Hepatocyte (in vitro differentiated cells): ENCODE results near the gene LIPF. TPM values are rescaled to one million over a fixed set of nuclear protein-coding genes. Genes with fewer than 3 reads are reported as not detected.
"Not testable (repeated sequence)": the region's sequence is repeated elsewhere in the genome, so short reads cannot be mapped to it uniquely, and the experiment has no call there.

Source experiments
- DNase-seq: peaks from one replicate; pipeline ENCODE4 v3.0.0-alpha.2; 2016; ENCODE audit warnings: low spot score
- H2AFZ ChIP-seq: fragments of 200-600 bp; sonication (generic); 2 replicates; pipeline ENCODE4 v1.6.0; 2016; ENCODE audit warnings: antibody characterized with exemption, mild to moderate bottlenecking
- H3K27ac ChIP-seq: fragments of 200-600 bp; sonication (generic); 2 replicates; pipeline ENCODE4 v1.5.1; 2016; ENCODE audit warnings: mild to moderate bottlenecking
- H3K27me3 ChIP-seq: fragments of 200-600 bp; sonication (generic); 2 replicates; pipeline ENCODE4 v1.6.1; 2016
- H3K36me3 ChIP-seq: fragments of 200-600 bp; sonication (generic); replicated peaks from 2 replicates; pipeline ENCODE4 v1.5.1; 2016; ENCODE audit warnings: low read depth; ENCODE audit not compliant: insufficient read depth
- H3K4me1 ChIP-seq: fragments of 200-600 bp; sonication (generic); 2 replicates; pipeline ENCODE4 v1.5.1; 2016; ENCODE audit warnings: mild to moderate bottlenecking, moderate library complexity; ENCODE audit not compliant: insufficient read depth
- H3K4me2 ChIP-seq: fragments of 200-600 bp; sonication (generic); 2 replicates; pipeline ENCODE4 v1.6.0; 2016
- H3K4me3 ChIP-seq: fragments of 200-600 bp; sonication (generic); 2 replicates; pipeline ENCODE4 v1.5.1; 2016; ENCODE audit warnings: mild to moderate bottlenecking
- H3K79me2 ChIP-seq: fragments of 200-600 bp; sonication (generic); 2 replicates; pipeline ENCODE4 v1.6.0; 2017; ENCODE audit warnings: mild to moderate bottlenecking
- H3K9me2 ChIP-seq: fragments of 200-600 bp; sonication (generic); replicated peaks from 2 replicates; pipeline ENCODE4 v1.6.0; 2017; ENCODE audit warnings: mild to moderate bottlenecking; ENCODE audit not compliant: insufficient read depth
- H3K9me3 ChIP-seq: fragments of 200-600 bp; sonication (generic); 2 replicates; pipeline ENCODE4 v1.5.1; 2016; ENCODE audit warnings: low read depth, mild to moderate bottlenecking
- H4K20me1 ChIP-seq: fragments of 200-600 bp; sonication (generic); 2 replicates; pipeline ENCODE4 v1.6.0; 2016; ENCODE audit warnings: mild to moderate bottlenecking; ENCODE audit not compliant: insufficient read depth, poor library complexity, severe bottlenecking
- CTCF ChIP-seq: fragments of 200-600 bp; sonication (generic); IDR thresholded peaks from 2 replicates; pipeline ENCODE4 v1.5.1; 2016; ENCODE audit warnings: antibody characterized with exemption, mild to moderate bottlenecking; ENCODE audit not compliant: poor library complexity
- EZH2 ChIP-seq: fragments of 200-600 bp; sonication (generic); IDR thresholded peaks from 2 replicates; pipeline ENCODE4 v1.6.1; 2016; ENCODE audit warnings: antibody characterized with exemption, mild to moderate bottlenecking, borderline replicate concordance
- EZH2phosphoT487 ChIP-seq: fragments of 200-600 bp; sonication (generic); IDR thresholded peaks from one replicate; pipeline ENCODE4 v1.6.1; 2018; ENCODE audit warnings: antibody characterized with exemption, mild to moderate bottlenecking, low read depth, moderate library complexity; ENCODE audit not compliant: unreplicated experiment, severe bottlenecking
- WGBS: methylation state at CpG from one replicate; pipeline ENCODE4 v1.1.6; 2016; ENCODE audit warnings: low lambda C conversion rate; ENCODE audit errors: missing lambda C conversion rate; 5-methylcytosine and 5-hydroxymethylcytosine counted together
- polyA plus RNA-seq: library from polyadenylated mRNA; unstranded; fragments of >200 nt; fragmentation: Nextera tagmentation; extraction: Ambion mirVana; gene quantifications from 2 replicates; pipeline ENCODE4 v1.2.1, GENCODE V29; 2016
- total RNA-seq: library from RNA; depleted of rRNA; stranded (reverse); fragments of >200 nt; gene quantifications from 2 replicates; pipeline ENCODE4 v1.2.3, GENCODE V29; 2014

LIPF gene
- total and polyA plus RNA-seq, 2 experiments from 2014 or later, result 1.1 TPM; not detected in 1

- 47% methylated on average over 4 of the region's 4 CpGs for WGBS
- peak overlapping the region; percentile 91 for H3K27ac ChIP-seq
- H2AFZ ChIP-seq, result no peak overlapping the region
- H3K4me3 ChIP-seq, result no peak overlapping the region
- H3K4me1 ChIP-seq, result peaks cover 5% of the 10 kb centered on the region
- H3K27me3 ChIP-seq, result no peaks in the 10 kb centered on the region
- no peak for TF ChIP-seq CTCF
- no peak for TF ChIP-seq EZH2phosphoT487
- TF ChIP-seq EZH2, result no peak
- H4K20me1 ChIP-seq, result no peaks in the 10 kb centered on the region
- no peaks in the 10 kb centered on the region for H3K36me3 ChIP-seq
- H3K79me2 ChIP-seq, result no peaks in the 10 kb centered on the region
- peak; percentile 80 for DNase-seq
- H3K9me3 ChIP-seq, result no peaks in the 10 kb centered on the region
- H3K4me2 ChIP-seq, result peak overlapping the region; percentile 39
- H3K9me2 ChIP-seq, result no peaks in the 10 kb centered on the region
Observed at GRCh38 chr10:88702848-88703597, 38.8 kb downstream of the LIPF start.

- Histone ChIP-seq H3K4me2 (no peak within 1 kb of the TSS), H3K4me1 (peaks cover 5% of the 10 kb centered on the region), H3K36me3 (no peaks in the 10 kb centered on the region), H3K79me2 (no peaks in the 10 kb centered on the region), H3K27ac (no peak within 1 kb of the TSS), H3K27me3 (no peaks in the 10 kb centered on the region), H3K9me2 (no peaks in the 10 kb centered on the region), H3K4me3 (no peak within 1 kb of the TSS), H4K20me1 (no peaks in the 10 kb centered on the region), H3K9me3 (no peaks in the 10 kb centered on the region), H2AFZ (no peak within 1 kb of the TSS)
- no peak for TF ChIP-seq CTCF
- no peak for TF ChIP-seq EZH2
- TF ChIP-seq EZH2phosphoT487, result no peak
- WGBS, result 88% methylated on average over 1 of the region's 1 CpG
- DNase-seq, result no peak
Observed at GRCh38 chr10:88705958-88706357, 41.7 kb downstream of the LIPF start, which contains the start of gene LIPK. Gene LIPK (plus strand): TSS chr10:88706249. CDS start chr10:88724544, 18,295 bp downstream.

GRCh38 chr10:88707429-88708155 is 43.4 kb downstream of the LIPF start:
- Histone ChIP-seq H3K4me2 (no peak overlapping the region), H3K27ac (no peak overlapping the region), H3K9me3 (no peaks in the 10 kb centered on the region), H3K4me3 (no peak overlapping the region), H2AFZ (no peak overlapping the region), H3K9me2 (no peaks in the 10 kb centered on the region), H4K20me1 (no peaks in the 10 kb centered on the region), H3K27me3 (no peaks in the 10 kb centered on the region), H3K79me2 (no peaks in the 10 kb centered on the region), H3K4me1 (peaks cover 5% of the 10 kb centered on the region), H3K36me3 (no peaks in the 10 kb centered on the region)
- no peak for TF ChIP-seq CTCF
- TF ChIP-seq EZH2phosphoT487, result no peak
- no peak for TF ChIP-seq EZH2
- no peak for DNase-seq
- WGBS, result 38% methylated on average over 2 of the region's 2 CpGs

- not testable (repeated sequence) for H3K4me2 ChIP-seq, H3K9me3 ChIP-seq, H3K27me3 ChIP-seq, H4K20me1 ChIP-seq, H3K27ac ChIP-seq, H3K4me3 ChIP-seq, H3K79me2 ChIP-seq, H2AFZ ChIP-seq, H3K36me3 ChIP-seq, DNase-seq, H3K9me2 ChIP-seq, H3K4me1 ChIP-seq
- 60% methylated on average over 6 of the region's 6 CpGs for WGBS
Observed at GRCh38 chr10:88709361-88709760, 45.1 kb downstream of the LIPF start.
